NCI-H128 (cell line): ENCODE data around the gene CHTF18.
"Not testable (repeated sequence)": the region's sequence is repeated elsewhere in the genome, so short reads cannot be mapped to it uniquely, and the experiment has no call there.

Experiments used
- DNase-seq: peaks from one replicate; lab custom pipeline; 2025; ENCODE audit not compliant: unreplicated experiment; lab: John Stamatoyannopoulos, UW

Gene CHTF18

GRCh38 chr16:774086-775001 is 14.1 kb upstream of the CHTF18 start:
- DNase-seq = no peak

GRCh38 chr16:775236-775796 is 13.1 kb upstream of the CHTF18 start:
- DNase-seq = no peak

GRCh38 chr16:776298-776697 is 12.1 kb upstream of the CHTF18 start:
- DNase-seq = not testable (repeated sequence)

DNA sequence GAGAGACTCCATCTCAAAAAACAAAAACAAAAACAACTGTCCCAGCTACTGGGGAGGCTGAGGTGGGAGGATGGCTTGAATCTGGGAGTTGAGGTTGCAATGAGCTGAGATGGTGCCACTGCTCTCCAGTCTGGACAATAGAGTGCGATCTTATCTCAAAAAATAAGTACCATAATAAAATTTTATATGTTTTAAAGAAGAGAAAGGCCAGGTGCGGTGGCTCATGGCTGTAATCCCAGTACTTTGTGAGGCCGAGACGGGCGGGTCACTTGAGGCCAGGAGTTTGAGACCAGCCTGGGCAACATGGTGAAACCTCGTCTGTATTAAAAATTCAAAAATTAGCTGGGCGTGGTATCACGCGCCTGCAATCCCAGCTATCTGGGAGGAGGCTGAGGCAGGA is 11.6 kb upstream of the CHTF18 start:
- no peak for DNase-seq

DNA sequence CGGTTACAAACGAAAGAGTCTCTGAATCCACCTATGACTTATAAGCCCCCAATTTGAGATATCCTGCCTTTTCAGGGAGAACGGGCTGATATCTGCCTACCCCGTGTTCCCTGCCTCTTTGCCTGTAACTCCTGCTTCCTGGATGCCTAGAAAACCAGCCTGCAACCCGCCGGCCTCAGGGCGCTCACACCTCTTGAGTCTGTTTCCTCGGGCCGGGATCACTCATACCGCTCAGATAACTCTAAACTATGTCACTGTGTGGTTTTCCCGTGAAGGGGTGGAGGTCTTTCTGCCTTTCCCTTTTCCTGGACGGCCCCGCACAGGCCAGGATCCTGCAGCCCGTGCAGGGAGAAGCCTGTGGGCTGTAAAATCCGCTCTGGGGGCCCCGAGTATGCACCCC is 10.6 kb upstream of the CHTF18 start:
- no peak for DNase-seq

DNA sequence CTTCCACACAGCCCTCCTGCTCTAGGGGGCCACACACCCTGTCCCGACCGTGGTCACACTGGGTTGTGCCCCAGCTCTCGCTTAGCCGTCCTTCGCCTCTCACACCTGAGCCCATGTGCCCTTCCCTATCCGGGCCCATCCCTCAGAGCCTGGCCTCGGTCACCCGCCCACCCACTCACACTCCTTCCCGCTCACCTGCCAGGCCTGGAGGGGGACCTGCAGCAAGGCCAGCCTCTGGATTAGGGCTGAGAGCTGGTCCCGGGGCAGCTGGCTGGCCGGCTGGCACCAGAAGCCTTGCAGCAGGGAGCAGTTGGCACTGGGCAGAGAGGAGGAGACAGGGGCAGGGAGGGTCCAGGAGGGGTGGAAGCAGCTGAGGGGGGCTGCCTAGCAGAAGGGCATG is 10.0 kb upstream of the CHTF18 start:
- no peak for DNase-seq

DNA sequence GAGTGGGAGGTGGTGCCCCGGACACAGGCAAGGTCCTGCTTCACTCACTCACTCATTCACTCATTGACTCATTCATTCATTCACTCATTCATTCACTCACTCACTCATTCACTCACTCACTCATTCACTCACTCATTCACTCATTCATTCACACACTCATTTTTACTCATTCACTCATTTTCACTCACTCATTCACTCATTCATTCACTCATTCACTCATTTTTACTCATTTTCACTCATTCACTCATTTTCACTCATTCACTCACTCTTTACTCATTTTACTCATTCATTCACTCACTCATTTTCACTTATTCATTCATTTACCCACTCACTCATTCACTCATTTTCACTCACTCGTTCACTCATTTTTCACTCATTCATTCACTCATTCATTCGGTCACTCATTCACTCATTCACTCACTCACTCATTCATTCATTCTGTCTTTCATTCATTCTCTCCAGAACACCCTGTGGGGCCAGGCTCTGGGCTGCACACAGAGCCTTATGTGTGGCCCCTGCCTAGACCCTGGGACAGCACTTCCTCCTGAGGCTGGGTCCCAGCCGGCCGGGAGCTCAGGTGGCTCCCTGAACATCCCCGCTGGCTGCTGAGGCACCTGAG is 9.4 kb upstream of the CHTF18 start:
- DNase-seq = no peak

DNA sequence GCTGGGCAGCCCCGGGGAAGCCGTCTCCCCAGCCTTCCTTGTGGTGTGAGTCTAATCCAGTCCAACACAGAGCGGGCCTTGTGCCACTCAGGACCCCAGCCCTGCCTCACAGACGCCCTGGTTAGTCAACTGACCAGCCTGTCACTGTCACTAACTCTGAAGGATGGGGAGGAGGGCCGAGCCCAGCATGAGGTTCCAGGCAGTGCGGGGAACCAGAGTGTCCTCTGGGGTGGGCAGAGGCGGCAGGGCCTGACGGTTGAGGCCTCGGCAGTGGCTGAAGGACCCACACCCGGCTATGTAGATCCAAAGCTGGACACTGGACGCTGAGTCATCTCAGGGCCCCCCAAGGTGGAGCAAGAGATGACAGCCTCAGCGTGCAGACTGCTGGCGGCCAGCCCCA is 8.9 kb upstream of the CHTF18 start:
- no peak for DNase-seq

- DNase-seq = no peak
Observed at GRCh38 chr16:780296-780695, 8.1 kb upstream of the CHTF18 start.

DNA sequence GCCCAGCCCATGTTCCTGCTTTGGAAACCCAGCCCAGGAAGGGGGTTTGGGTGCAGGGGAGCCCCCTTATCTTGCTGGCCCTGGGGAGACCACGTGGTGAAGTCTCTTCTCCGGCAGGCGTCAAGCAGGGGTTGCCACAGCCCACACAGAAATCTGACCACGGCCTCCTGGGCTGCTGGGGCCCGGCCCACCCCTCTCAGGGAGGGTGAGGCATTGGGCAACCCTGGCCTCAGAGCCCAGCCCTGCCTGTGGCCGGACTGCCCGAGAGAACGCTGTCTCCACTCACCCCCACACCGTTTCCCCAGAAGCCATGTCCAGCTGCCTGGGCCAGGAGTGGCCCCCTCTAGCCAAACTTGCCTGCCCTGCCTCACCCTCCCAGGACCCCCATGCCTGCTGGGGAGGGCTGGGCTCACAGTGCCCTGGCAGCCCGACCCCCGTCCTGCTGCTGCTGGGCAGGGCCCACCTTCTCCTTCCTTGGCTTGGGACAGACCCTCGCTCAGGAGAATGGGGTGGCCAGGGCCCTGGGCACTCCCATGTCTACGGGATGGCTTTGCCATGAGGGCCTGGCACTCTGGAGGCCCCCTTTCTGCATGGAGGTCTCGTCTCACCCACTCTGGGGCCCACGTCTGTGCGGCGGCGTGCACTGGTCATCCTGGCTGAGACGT is 6.9 kb upstream of the CHTF18 start:
- DNase-seq = no peak

DNA sequence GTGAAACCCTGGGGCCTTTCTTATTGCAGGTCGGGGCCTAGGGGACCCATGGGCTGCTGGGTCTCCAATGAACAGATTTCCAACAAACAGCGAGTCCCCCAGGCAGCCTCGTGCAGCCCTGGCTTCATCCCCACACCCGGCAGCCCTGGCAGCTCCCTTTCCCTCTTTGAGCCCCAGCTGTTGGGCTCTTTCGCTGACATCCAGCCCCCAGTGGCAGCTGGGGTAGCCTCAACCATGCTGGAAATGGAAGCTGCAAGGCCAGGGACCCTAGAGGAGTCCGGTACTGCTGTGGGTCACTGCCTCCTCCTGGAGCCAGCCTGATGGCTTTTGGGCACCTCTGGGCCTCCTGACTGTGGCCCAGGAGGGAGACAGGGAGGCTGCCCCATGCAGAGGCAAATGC is 6.2 kb upstream of the CHTF18 start:
- no peak for DNase-seq

GRCh38 chr16:782766-783403 is 5.5 kb upstream of the CHTF18 start:
- no peak for DNase-seq

- DNase-seq = no peak
Observed at GRCh38 chr16:783404-784161, 4.8 kb upstream of the CHTF18 start.

DNA sequence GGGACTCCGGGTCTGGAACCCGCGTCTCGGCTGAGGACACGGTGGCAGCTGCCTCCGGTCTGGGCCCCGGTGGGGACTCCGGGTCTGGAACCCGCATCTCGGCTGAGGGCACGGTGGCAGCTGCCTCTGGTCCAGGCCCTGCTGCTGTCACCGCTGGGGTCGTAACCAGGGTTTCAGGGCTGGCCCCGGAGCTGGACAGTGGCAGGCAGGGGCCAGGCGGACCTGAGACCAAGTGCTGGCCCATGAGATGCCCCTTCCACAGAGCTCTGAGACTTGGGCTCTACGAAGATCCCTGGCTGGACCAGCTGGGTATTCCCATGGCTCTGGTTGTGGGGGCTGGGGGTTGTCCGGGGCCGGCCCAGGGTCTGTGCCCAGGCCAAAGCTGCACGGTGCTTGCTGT is 4.0 kb upstream of the CHTF18 start:
- no peak for DNase-seq

DNA sequence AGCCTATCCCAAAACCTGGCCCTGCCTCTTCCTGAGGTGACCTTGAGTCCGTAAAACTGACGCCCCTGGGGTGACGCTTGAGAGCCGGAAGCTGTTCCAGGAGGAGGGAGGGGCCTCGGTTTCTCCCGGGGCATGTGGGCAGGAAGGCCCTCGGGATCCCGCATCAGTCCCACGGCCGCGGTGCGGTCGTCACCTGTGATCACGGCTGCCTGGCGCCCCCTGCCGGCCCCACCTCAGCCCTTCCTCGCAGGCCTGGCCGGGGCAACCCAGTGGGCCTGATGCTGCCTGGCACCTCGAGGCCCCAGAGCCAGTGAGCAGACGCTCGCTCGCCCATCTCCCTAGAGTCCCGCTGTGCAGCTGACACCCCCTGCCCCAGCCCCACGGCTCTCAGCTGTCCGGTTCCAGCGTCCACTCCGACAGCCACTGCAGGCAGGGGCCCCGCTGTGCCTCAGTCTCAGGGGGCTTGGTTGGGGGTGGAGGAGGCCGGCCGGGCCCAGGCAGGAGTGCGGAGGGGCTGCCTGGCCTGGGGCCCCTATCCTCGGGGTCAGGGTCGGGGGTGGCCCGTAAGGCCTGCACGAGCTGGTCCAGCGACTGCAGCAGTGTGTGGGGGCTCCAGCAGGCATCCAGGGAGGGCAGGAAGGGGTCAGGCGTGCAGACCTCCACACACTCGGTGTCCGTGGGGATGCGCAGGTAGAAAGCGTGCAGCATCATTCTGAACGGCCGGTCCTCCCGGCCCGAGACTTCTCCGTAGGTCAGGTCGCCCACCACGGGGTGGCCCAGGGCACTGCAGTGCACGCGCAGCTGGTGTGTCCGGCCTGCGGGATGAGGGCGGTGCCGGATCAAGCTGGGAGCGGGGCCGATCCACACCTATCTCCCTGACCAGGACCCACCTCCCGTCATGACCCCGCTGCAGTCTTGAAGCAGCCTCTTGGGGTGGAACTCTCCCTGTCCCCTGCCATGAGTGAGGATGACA is 2.6 kb upstream of the CHTF18 start:
- DNase-seq = no peak

DNA sequence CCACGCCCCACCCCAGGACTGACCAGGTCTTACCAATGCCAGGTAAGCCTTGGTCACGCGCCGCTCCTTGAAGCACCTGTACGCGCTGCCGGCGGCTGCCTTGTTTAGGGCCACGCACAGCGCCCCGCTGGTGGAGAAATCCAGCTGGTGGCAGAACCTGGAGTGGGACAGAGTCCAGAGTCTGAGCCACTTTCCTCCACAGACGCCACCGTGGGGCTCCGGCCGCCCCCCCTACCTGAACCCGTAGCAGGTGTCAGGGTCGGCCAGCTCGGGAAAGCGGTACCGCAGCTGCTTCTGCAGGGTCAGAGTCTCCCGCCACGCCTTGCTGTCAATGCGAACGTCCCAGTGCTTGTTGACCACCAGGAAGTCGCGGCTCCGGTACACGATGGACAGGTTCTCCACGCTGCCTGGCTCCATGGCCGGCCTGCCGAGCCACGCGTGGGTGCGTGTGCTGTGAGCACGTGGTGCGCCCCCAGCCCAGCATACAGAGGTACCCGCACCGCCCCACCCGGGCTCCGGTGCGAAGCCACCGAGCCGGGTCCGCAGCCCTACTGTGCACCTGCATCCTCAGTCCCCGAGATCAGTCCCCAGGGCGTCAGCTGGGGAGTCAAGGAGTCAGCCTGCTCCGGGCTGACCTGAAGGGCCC is 976 bp upstream of the CHTF18 start:
- DNase-seq = no peak

DNA sequence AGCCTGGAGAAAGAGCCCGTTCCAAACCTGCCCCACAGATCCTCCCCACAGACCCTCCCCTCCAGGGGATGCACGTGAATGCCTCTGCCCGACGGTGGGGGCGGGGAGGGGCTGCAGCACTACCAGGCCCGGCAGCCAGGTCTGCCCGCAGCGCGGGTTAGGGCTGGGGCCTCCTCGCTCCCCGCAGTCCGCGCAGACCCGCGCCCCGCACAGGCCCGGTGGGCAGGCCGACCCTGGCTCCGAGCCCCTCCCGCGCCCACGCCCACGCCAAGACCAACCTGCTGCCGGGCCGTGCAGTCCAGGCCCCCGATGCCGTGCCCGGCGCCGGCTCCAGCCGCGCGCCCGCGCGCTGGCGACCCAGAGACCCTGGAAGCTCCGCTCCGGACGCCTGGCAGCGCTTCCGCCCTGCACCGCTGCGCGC is 432 bp upstream of the CHTF18 start, which contains the start of gene RPUSD1:
Gene RPUSD1, minus strand, starts transcription at position 404 of the 421 bp plus-strand sequence. CDS start 644 bp downstream, outside the sequence.
- DNase-seq = no peak

- DNase-seq = no peak
Observed at GRCh38 chr16:789191-789850, 901 bp downstream of the CHTF18 start.
